ENCODE measurements around the gene ADCYAP1R1.

Gene ADCYAP1R1

GRCh38 chr7:31087351-31087750, 35.2 kb downstream of the ADCYAP1R1 start:
- no peak for DNase-seq (ENCODE audit: low read depth)

DNA sequence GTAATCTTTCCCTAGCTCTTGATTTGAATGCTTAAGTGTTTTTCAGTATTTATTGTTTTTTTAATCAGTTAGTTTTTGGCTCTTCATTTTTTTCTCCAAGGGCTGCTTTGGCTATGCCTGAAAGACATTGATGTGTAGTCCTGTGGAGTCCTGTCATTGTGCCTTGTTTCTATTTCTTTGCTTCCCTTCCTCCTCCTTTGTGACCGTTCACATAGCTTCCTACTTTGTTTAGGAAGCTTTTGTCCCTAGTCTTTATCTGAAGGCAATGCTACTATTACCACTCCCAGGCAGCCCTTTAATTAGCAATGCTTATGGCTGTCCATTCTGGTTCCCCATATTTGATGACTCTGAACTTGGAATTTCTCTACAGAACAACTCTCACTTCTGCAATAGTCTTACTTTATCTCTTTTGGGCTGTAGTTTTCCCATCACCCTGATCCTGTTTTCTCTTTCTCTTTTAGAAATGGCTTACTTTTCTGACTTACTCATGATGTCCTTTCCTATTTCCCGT, 39.9 kb downstream of the ADCYAP1R1 start:
- no peak for DNase-seq (ENCODE audit: low read depth)

DNA sequence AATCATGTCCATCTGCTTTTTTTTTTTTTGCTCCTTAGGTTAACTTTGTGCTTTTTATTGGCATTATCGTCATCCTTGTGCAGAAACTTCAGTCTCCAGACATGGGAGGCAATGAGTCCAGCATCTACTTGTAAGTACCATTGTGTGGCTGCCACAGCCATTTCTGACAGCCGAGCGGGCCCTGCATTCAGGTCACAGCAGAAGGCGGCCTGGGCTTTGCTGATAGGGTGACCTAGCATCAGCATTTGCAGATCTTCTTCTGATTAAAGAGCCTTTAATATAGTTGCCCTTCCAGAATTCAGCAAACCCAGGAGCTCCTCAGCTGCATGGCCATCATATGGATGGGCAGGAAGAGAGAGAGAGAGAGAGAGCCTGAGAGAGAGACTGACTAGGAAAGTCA, 40.5 kb downstream of the ADCYAP1R1 start:
- DNase-seq (ENCODE audit: low read depth): no peak

DNA sequence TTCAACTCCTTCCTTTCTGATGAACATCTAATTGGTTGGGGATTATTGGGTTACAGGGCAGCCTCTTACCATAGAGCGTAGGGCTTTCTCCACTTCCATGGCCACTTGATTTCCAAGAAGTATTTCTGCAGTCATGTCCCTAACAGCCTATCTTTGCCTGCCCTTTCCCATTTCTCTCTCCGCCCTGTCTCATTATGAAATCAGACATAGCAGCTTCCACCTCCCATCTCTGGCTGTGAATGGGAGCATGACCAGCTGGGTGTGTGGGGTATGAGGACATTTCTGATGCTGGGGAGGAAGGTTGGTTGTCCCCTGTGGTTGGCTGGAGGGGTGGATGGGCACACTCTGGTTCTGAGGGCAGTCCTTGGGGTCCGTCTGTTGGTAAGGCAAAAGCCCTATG, 41.2 kb downstream of the ADCYAP1R1 start:
- no peak for DNase-seq (ENCODE audit: low read depth)

DNA sequence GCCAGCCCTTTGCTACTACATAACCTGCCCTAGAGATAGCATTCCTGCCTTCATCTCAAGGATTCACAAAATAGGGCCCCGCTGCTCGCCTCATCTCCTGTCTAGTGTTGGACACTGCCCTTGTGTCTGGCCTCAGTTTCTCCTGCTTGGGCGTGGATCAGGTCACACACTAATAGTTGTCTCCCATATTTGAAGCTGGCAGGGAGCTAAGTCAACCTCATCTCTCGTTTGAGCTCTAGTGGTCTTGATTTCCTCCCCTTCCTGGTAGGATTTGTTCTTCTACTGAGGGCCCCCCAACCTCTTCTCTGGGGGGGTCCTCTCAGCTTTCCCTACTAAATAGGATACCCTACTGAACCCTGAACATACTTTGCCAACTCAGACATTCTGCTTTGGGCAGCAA, 42.2 kb downstream of the ADCYAP1R1 start:
- DNase-seq (ENCODE audit: low read depth): no peak

- DNase-seq (ENCODE audit: low read depth): no peak
These were observed 43.4 kb downstream of the ADCYAP1R1 start for GRCh38 chr7:31095286-31096197.

GRCh38 chr7:31096198-31096876, 44.2 kb downstream of the ADCYAP1R1 start:
- DNase-seq (ENCODE audit: low read depth): no peak

DNA sequence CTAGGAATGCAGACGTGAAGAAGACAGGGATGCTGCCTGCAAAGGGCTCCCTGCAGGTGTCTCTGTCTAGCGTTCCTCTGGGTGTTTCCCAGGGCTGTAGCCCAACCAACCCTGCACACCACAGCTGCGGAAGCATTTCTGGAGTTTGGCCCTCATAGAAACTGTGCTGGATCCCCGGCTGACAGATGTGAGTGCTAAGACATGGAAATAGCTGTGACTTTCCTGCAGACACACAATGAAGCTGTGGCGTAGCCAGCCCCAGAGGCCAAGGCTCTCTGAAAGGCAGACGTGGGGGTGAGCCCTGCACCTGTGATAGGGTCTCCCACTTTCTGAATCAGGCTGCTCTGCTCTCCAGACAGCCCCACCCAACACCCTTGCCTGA, 44.8 kb downstream of the ADCYAP1R1 start:
- DNase-seq (ENCODE audit: low read depth): no peak

GRCh38 chr7:31098642-31099360, 46.7 kb downstream of the ADCYAP1R1 start:
- no peak for DNase-seq (ENCODE audit: low read depth)

GRCh38 chr7:31099451-31100444, 47.6 kb downstream of the ADCYAP1R1 start:
- no peak for DNase-seq (ENCODE audit: low read depth)

DNA sequence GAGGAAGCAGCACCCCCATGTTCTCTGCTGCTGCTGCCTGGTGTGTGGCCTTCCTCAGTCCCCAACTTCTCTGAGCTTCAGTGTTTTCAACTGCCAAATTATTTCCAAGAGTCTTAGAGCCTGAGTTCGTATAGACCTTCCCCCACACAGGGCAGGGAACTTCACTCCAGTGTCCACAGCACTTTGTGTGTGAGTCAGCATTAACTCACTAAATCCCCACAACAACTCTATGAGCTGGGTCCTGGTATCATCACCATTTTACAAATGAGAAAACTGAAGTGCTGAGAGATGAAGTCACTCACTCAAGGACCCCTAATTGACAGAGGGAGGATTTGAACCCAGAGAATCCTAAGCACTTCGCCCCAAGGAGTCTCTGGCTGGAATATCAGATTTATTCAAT, 48.3 kb downstream of the ADCYAP1R1 start:
- no peak for DNase-seq (ENCODE audit: low read depth)

DNA sequence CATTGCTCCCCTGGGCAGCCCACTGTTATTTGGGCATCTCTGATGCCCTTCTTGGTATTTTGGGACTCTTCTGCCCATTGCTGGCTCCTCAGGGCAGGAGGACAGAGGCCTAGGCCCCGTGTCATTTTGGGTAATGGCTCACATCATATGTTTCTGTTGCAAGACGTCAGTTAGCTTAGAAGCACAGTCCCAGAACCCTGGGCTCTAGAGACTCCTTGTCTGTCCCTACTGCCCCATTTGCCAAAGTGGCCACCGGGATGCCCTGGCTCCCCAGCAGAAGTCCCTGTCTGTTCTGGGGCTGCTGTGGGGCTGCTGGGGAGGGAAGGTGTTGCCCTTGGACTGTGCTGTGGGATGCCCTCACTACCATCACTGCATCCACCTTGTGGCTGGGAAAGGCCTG, 48.8 kb downstream of the ADCYAP1R1 start:
- no peak for DNase-seq (ENCODE audit: low read depth)

- no peak for DNase-seq (ENCODE audit: low read depth)
These were observed 49.4 kb downstream of the ADCYAP1R1 start for GRCh38 chr7:31101544-31101943.

- DNase-seq (ENCODE audit: low read depth): no peak
These were observed 50.3 kb downstream of the ADCYAP1R1 start for GRCh38 chr7:31102151-31102972.

DNA sequence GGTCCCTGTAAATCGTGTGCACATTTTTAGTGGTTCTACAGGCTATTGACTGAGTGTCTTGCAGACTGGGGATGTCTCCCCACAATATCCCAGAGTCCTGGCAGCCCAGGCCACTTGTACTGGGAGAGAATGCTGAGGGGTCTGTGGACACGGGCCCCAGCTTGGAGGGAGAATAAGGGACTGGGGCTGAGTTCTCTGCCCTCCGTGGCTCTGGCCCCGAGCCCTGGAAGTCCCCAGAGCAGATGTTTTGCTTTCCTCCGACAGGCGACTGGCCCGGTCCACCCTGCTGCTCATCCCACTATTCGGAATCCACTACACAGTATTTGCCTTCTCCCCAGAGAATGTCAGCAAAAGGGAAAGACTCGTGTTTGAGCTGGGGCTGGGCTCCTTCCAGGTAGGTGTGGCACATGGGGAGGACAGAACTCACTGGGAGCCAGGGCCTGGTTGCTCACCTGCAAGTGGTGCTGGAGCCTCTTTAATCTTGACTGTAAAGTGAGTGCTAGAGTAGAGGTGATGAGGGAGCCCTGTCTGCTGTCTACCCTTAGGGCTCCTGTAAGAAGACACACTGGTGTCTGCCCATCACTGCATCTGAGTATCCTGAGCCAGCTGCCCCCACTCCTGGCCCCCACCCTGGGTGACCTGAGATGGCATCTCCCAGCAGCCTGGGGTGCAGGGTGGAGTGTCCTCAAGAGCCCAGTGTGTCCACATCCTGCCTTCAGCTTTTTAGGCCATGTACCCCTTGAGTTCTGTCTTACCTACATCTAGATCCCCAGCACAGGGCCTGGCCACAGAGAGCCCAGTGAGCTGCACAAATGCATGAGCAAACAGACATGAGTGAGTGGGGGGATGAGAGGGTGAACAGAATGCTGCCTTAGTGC, 51.1 kb downstream of the ADCYAP1R1 start:
- no peak for DNase-seq (ENCODE audit: low read depth)

DNA sequence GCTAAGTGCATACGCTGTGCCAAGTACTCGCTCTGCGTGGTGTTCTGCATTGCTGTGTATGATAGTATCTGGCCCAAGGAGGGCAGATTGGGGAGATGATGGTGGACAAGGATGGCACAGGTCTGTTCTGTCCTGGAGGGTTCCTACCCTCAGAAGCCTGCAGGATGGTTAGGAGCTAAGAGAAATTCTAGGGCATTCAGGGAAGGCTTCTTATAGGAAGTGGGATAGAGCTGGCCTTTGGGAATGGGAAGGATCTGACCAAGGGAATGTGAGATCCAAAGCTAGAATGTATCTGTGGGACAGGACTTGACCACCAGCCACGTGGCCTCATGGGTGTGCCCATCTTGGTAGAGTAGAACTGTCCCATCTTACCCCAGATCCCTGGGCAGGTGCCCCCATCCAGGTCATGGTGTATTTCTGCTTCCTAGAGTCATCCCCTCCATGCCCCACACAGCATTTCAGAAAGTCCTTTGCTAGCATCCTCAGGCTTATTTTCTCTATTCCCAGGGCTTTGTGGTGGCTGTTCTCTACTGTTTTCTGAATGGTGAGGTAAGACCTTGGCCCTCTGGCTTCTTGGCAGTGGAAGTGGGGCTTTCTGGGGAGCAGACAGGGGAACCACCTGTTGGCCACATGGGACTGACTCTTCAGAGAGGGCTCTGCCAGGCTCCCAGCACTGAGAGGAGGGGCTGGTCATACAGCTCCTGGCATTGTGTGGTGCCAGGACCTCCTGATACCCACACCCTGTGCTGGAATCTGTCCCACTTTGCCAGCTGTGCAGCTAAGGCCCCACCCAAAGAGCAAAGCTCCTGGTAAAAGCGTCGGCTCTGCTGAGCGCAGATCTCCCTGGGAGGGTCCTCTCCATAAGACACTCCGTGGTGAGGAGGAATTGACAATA, 52.5 kb downstream of the ADCYAP1R1 start:
- DNase-seq (ENCODE audit: low read depth): no peak

DNA sequence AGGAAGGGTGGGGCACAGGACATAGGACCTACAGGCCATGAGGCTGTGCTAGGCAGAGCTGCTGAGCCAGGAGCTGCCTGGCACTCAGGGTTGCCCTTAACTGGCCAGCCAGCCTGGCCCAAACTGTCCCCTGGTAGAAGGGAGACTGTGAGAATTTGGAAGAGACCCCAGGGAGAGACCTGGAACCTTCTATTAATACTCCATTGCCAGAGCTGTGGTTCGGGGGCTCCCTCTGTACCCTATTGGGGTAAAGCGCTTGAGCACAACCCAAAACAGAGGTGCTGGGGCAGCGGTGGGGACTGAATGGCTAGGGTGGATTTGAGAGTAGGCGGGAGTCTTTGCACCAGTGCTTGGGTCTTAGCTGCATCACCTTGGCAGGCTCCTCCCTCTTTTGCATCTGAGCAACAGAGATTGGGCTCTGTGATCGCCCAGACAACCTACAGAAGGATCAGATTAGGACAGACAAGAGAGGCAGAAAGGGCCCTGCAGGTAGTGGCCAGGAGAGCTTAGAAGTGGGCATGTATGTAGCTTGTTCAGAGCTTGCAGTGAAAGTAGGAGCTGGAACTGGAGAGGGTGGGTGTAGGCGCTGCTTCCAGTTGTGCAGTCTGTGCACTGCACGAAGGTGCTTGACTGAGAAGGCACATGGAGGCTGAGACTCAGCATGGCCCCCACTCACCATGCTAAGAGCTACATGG, 53.3 kb downstream of the ADCYAP1R1 start:
- DNase-seq (ENCODE audit: low read depth): no peak
